ENCODE data around the gene AAK1.

- TF ChIP-seq POLR2AphosphoS5 (IDR thresholded peaks at IDR 0.05; ENCODE audit: low read depth) (no peak), CTCF (conservative IDR thresholded peaks at IDR 0.05; ENCODE audit: low read depth in 2 of 2) (no peak), JUNB (IDR thresholded peaks at IDR 0.05; ENCODE audit: unreplicated experiment) (no peak), EZH2phosphoT487 (IDR thresholded peaks at IDR 0.05; ENCODE audit: unreplicated experiment) (no peak), EZH2 (IDR thresholded peaks at IDR 0.05; ENCODE audit: low read depth, unreplicated experiment) (no peak), ZNF331 (CRISPR knock-in tag; IDR thresholded peaks at IDR 0.05; ENCODE audit: low read depth) (no peak), CREB1 (CRISPR knock-in tag; IDR thresholded peaks at IDR 0.05; ENCODE audit: low read depth) (no peak), NANOG (IDR thresholded peaks at IDR 0.05; ENCODE audit: borderline replicate concordance) (no peak), ETS1 (IDR thresholded peaks at IDR 0.05) (no peak), ZNF114 (CRISPR knock-in tag; IDR thresholded peaks at IDR 0.05) (no peak), STAT1 (IDR thresholded peaks at IDR 0.05; ENCODE audit: unreplicated experiment) (no peak)
- TF ChIP-seq, protein P1, sequence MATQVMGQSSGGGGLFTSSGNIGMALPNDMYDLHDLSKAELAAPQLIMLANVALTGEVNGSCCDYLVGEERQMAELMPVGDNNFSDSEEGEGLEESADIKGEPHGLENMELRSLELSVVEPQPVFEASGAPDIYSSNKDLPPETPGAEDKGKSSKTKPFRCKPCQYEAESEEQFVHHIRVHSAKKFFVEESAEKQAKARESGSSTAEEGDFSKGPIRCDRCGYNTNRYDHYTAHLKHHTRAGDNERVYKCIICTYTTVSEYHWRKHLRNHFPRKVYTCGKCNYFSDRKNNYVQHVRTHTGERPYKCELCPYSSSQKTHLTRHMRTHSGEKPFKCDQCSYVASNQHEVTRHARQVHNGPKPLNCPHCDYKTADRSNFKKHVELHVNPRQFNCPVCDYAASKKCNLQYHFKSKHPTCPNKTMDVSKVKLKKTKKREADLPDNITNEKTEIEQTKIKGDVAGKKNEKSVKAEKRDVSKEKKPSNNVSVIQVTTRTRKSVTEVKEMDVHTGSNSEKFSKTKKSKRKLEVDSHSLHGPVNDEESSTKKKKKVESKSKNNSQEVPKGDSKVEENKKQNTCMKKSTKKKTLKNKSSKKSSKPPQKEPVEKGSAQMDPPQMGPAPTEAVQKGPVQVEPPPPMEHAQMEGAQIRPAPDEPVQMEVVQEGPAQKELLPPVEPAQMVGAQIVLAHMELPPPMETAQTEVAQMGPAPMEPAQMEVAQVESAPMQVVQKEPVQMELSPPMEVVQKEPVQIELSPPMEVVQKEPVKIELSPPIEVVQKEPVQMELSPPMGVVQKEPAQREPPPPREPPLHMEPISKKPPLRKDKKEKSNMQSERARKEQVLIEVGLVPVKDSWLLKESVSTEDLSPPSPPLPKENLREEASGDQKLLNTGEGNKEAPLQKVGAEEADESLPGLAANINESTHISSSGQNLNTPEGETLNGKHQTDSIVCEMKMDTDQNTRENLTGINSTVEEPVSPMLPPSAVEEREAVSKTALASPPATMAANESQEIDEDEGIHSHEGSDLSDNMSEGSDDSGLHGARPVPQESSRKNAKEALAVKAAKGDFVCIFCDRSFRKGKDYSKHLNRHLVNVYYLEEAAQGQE (IDR thresholded peaks at IDR 0.05; ENCODE audit: unreplicated experiment) = no peak
Measured at GRCh38 chr2:69499966-69500365, 143.6 kb downstream of the AAK1 start.

Data from GM23338 (cell line).